Breast epithelium (tissue), 4 donors: ENCODE measurements around the gene RNF167. TPM values are rescaled to one million over a fixed set of nuclear protein-coding genes. Genes with fewer than 3 reads are reported as not detected.

ENCODE experiments used
- DNase-seq, 2 donors: peaks; one replicate each; pipeline ENCODE4 v3.0.0-alpha.2; 2019; ENCODE audit warnings: low spot score in 2 of 2
- H3K27ac ChIP-seq, 2 donors: fragments of 200-600 bp; sonication (generic) in 1 of 2; one replicate each; pipeline ENCODE4 v1.5.1; 2016 to 2019; ENCODE audit warnings: mild to moderate bottlenecking in 1 of 2
- H3K27me3 ChIP-seq, 2 donors: fragments of 200-600 bp; sonication (generic) in 1 of 2; one replicate each; pipeline versions ENCODE4 v1.5.1 to v1.6.0; 2017 to 2019; ENCODE audit warnings: control low read depth in 1 of 2, mild to moderate bottlenecking in 1 of 2
- H3K36me3 ChIP-seq: fragments of 200-600 bp; one replicate; pipeline ENCODE4 v1.5.1; 2019
- H3K4me1 ChIP-seq, 2 donors: fragments of 200-600 bp; sonication (generic); one replicate each; pipeline ENCODE4 v1.5.1; 2016 to 2019; ENCODE audit warnings: control low read depth in 1 of 2
- H3K4me3 ChIP-seq, 3 donors: fragments of 200-600 bp; sonication (generic); 1 replicate in 2 of 3; 2 replicates in 1 of 3; pipeline ENCODE4 v1.5.1; 2016 to 2019; ENCODE audit warnings: mild to moderate bottlenecking in 3 of 3, moderate library complexity in 2 of 3
- H3K9me3 ChIP-seq, 2 donors: fragments of 200-600 bp; sonication (generic) in 1 of 2; one replicate each; pipeline ENCODE4 v1.5.1; 2016 to 2019; ENCODE audit warnings: control low read depth in 1 of 2
- POLR2A ChIP-seq: fragments of 450-650 bp; IDR thresholded peaks from one replicate; pipeline ENCODE4 v1.6.1; 2016; ENCODE audit warnings: antibody characterized with exemption, mild to moderate bottlenecking, moderate library complexity
- POLR2AphosphoS5 ChIP-seq, 3 donors: sonication (generic); formaldehyde crosslinking; IDR thresholded peaks; one replicate each; pipeline ENCODE4 v1.6.1; 2017; ENCODE audit warnings: antibody characterized with exemption in 3 of 3
- intact Hi-C: fragments of 100-400 bp; cut with DNase I; formaldehyde crosslinking; loops from one replicate; pipeline ENCODE4 v1.15.1; 2023; ENCODE audit warnings: low total_unique reads
- total RNA-seq, 3 donors: library from RNA; depleted of rRNA; stranded (reverse); fragments of >200 nt; gene quantifications; one replicate each; pipeline ENCODE4 v1.1.0, GENCODE V29; 2016
- TF ChIP-seq, protein P1 (sequence below), 3 donors: fragments of 450-650 bp; IDR thresholded peaks; one replicate each; pipeline ENCODE4 v1.5.1; 2016 to 2017; ENCODE audit warnings: antibody characterized with exemption in 3 of 3, mild to moderate bottlenecking in 3 of 3, moderate library complexity in 3 of 3

Gene RNF167
- total RNA-seq, 3 donors from 2014 or later: 38.3 to 49.0 (median 38.7) TPM

GRCh38 chr17:4958102-4958501 is 18.0 kb downstream of the RNF167 start:
- no peak overlapping the region for H3K27ac ChIP-seq
- peaks cover 10% of the 10 kb centered on the region for H3K36me3 ChIP-seq
- H3K9me3 ChIP-seq: no peaks in the 10 kb centered on the region
- TF ChIP-seq POLR2AphosphoS5 (IDR thresholded peaks at IDR 0.05): no peak
- TF ChIP-seq, protein P1, sequence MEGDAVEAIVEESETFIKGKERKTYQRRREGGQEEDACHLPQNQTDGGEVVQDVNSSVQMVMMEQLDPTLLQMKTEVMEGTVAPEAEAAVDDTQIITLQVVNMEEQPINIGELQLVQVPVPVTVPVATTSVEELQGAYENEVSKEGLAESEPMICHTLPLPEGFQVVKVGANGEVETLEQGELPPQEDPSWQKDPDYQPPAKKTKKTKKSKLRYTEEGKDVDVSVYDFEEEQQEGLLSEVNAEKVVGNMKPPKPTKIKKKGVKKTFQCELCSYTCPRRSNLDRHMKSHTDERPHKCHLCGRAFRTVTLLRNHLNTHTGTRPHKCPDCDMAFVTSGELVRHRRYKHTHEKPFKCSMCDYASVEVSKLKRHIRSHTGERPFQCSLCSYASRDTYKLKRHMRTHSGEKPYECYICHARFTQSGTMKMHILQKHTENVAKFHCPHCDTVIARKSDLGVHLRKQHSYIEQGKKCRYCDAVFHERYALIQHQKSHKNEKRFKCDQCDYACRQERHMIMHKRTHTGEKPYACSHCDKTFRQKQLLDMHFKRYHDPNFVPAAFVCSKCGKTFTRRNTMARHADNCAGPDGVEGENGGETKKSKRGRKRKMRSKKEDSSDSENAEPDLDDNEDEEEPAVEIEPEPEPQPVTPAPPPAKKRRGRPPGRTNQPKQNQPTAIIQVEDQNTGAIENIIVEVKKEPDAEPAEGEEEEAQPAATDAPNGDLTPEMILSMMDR (IDR thresholded peaks at IDR 0.05): no peak
- no peak for TF ChIP-seq POLR2A
- intact Hi-C loops: no loop called here
- H3K4me1 ChIP-seq: no peaks in the 10 kb centered on the region
- H3K27me3 ChIP-seq: no peaks in the 10 kb centered on the region
- H3K4me3 ChIP-seq: no peak overlapping the region
- no peak for DNase-seq

DNA sequence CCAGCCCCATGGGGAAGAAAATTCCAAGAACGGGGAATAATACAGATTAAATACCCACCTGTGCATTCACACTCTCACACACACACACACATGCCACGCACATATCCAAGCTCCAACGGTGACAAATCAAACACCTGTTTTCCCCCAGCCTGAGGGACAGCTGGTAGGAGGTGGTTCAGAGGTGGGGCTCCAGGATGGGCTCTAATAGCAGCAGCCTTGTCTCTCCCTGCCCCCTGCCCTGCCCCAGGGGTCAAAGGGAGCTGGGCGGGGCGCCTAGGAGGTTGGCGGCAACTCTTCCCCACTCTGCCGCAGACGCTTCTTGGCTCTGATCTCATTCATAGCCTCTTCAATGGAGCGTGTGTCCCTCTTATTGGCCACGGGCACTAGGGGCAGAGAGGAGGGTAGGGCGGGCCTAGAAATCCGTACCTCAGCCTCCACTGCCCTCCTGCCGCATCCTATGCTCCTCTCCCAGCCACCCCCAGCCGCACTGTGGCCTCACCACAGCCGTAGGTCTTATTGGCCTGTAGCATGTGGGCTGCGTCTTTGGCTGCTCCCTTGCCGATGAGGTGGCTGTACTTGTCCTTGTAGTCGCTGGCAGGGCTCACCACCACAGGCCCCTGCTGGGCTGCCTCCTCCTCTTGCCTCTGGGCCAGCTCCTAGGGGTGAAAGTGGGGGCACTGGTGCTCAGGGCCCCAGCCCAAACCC is 19.3 kb downstream of the RNF167 start:
- DNase-seq: no peak
- Histone ChIP-seq H3K36me3 (peaks cover 10% of the 10 kb centered on the region), H3K4me3 (no peak overlapping the region), H3K27ac (no peak overlapping the region), H3K9me3 (no peaks in the 10 kb centered on the region), H3K4me1 (no peaks in the 10 kb centered on the region), H3K27me3 (no peaks in the 10 kb centered on the region)
- intact Hi-C loops: no loop called here
- TF ChIP-seq POLR2AphosphoS5 (IDR thresholded peaks at IDR 0.05): no peak
- TF ChIP-seq, protein P1 (IDR thresholded peaks at IDR 0.05): no peak
- TF ChIP-seq POLR2A: no peak

DNA sequence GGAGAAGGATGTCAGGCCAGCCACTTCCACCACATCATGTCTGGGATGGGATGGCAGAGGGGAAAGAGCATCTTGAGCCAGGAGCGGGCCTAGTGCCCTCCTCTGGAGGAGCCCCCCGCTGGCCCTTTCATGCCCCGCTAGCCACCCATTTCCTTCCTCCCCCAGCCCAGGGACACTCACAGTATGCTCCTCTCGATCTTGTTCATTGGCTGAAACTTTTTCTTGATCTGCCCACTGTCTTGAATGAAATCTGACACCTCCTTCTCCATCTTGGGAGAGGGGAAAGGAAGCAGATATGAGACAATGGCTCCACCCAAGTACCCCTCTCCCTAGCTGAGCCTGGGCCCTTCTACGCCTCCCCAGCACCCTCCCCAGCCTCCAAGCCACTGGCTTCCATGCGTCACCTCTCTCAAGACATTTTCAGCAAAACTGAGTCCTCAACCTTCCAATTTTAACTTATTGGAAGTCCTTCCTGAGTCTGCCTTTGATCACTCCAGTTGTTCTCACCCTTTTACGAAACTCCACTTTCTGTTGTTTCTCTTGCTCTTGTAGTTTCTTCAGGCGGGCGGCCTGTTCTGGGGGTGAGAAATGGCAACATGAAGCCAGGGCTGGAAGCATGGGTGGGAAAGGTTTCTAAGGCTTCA is 20.3 kb downstream of the RNF167 start:
- H3K4me1 ChIP-seq: peaks cover 0 to 3% of the 10 kb centered on the region in 2 donors
- no peaks in the 10 kb centered on the region for H3K27me3 ChIP-seq
- DNase-seq: no peak
- no peak overlapping the region for H3K4me3 ChIP-seq
- TF ChIP-seq, protein P1 (IDR thresholded peaks at IDR 0.05): no peak
- TF ChIP-seq POLR2A (no peak), POLR2AphosphoS5 (IDR thresholded peaks at IDR 0.05) (no peak)
- H3K9me3 ChIP-seq: no peaks in the 10 kb centered on the region
- H3K36me3 ChIP-seq: peaks cover 10% of the 10 kb centered on the region
- no peak overlapping the region for H3K27ac ChIP-seq
- intact Hi-C loops: no loop called here

GRCh38 chr17:4965311-4965986 is 25.4 kb downstream of the RNF167 start:
- Histone ChIP-seq H3K27ac (peak overlapping the region; percentile 95 to 97), H3K4me1 (peaks cover 0 to 19% of the 10 kb centered on the region in 2 donors), H3K36me3 (no peaks in the 10 kb centered on the region), H3K9me3 (no peaks in the 10 kb centered on the region), H3K4me3 (peak overlapping the region in 1 of 3 donors; percentile 86), H3K27me3 (no peaks in the 10 kb centered on the region)
- DNase-seq: no peak
- TF ChIP-seq, protein P1 (IDR thresholded peaks at IDR 0.05): no peak
- TF ChIP-seq POLR2A (no peak), POLR2AphosphoS5 (IDR thresholded peaks at IDR 0.05) (no peak)
- intact Hi-C loops: no loop called here
